ENCODE measurements around the gene CEACAM1. TPM values are rescaled to one million over a fixed set of nuclear protein-coding genes. Genes with fewer than 3 reads are reported as not detected.
"Not testable (repeated sequence)": the region's sequence is repeated elsewhere in the genome, so short reads cannot be mapped to it uniquely, and the experiment has no call there.

CEACAM1 gene
- total and polyA plus RNA-seq, 3 donors from 2014 or later, result 6.8 to 13.7 (median 12.7) TPM

DNA sequence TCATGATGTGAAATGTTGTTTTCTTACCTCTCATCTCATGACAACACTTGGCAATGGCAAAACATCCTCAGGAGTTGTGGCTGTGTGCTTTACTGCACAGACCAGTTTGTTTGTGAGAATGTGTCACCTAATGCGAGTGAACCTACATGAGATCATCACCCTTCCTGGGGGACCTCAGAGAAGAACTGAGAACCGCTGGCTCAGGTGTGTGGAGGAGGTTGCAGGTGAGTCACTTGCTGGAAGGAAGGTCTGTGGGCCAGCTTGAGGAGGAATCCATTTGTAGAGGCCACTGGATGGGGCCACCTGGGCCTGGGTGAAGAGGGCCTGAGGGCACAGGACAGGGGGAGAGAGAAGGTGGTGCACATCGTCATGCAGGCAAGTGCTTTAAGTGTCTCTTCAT is 3.0 kb upstream of the CEACAM1 start:
- Histone ChIP-seq H3K4me1 (peaks cover 10% of the 10 kb centered on the region), H3K27ac (no peak overlapping the region), H3K27me3 (no peaks in the 10 kb centered on the region), H3K4me3 (no peak overlapping the region), H3K36me3 (ENCODE audit: low read depth, missing control alignments) (no peaks in the 10 kb centered on the region), H3K9me3 (no peaks in the 10 kb centered on the region)
- DNase-seq, result no peak
- WGBS, 2 donors, result 74 to 92% methylated on average over 3 of the region's 3 CpGs
- TF ChIP-seq, protein P1, sequence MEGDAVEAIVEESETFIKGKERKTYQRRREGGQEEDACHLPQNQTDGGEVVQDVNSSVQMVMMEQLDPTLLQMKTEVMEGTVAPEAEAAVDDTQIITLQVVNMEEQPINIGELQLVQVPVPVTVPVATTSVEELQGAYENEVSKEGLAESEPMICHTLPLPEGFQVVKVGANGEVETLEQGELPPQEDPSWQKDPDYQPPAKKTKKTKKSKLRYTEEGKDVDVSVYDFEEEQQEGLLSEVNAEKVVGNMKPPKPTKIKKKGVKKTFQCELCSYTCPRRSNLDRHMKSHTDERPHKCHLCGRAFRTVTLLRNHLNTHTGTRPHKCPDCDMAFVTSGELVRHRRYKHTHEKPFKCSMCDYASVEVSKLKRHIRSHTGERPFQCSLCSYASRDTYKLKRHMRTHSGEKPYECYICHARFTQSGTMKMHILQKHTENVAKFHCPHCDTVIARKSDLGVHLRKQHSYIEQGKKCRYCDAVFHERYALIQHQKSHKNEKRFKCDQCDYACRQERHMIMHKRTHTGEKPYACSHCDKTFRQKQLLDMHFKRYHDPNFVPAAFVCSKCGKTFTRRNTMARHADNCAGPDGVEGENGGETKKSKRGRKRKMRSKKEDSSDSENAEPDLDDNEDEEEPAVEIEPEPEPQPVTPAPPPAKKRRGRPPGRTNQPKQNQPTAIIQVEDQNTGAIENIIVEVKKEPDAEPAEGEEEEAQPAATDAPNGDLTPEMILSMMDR (IDR thresholded peaks at IDR 0.05), result no peak
- TF ChIP-seq POLR2A (IDR thresholded peaks at IDR 0.05), result no peak
- intact Hi-C loops (cut with DNase I; ENCODE audit: low total_unique reads), result no loop called here

DNA sequence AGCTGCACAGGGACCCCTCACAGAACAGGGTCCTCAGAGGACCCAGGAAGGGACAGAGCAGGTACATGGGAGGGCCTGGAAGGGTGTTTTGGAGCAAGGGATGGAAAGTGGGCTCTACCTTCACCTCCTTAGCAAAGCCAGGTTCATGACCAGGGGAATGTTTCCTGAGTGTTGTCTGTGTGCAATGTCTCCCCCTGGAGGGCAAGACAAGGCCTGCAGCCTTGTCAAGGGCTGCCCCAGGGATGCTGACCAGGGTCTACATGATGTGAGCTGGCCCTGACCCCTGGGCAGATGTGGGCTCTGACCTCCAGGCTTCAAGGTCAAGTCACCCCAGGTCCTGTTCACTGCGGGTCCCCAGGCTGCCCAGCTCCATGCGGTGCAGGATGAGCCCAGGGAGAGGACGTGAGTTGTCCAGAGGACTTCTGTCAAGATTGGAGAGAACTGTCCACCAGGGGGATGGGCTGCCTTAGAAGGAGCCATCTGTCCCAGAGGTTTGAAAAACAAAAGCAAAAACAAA is 1.0 kb upstream of the CEACAM1 start:
- H3K27ac ChIP-seq, result no peak overlapping the region
- H3K4me3 ChIP-seq, result no peak overlapping the region
- H3K4me1 ChIP-seq, result peaks cover 10% of the 10 kb centered on the region
- H3K36me3 ChIP-seq (ENCODE audit: low read depth, missing control alignments), result no peaks in the 10 kb centered on the region
- TF ChIP-seq, protein P1 (IDR thresholded peaks at IDR 0.05), result peak; percentile 68 to 74 (median 68)
- TF ChIP-seq POLR2A (IDR thresholded peaks at IDR 0.05), result no peak
- 73 to 83% methylated on average over 1 to 3 of the region's 3 CpGs for WGBS, 2 donors
- DNase-seq, result peak; percentile 75
- no peaks in the 10 kb centered on the region for H3K27me3 ChIP-seq
- no peaks in the 10 kb centered on the region for H3K9me3 ChIP-seq
- intact Hi-C loops (cut with DNase I; ENCODE audit: low total_unique reads), result no loop called here

DNA sequence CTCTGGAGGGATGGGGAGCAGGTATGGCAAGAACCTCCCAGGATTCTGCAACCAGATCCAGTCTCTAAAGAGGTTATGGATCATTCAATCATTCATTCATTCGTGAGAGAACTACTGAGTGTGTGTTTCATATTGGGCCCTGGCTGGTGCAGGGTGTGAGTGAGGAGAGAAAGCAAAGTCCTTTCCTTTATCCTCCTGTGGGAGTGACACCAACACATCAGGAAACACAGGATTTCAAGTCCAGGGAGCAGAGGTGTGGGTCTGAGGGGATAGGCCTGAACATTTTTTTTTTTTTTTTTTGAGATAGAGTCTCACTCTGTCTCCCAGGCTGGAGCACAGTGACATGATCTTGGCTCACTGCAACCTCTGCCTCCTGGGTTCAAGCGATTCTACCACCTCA is 3.3 kb downstream of the CEACAM1 start:
- Histone ChIP-seq H3K4me3 (no peak overlapping the region), H3K4me1 (peaks cover 10% of the 10 kb centered on the region), H3K36me3 (ENCODE audit: low read depth, missing control alignments) (no peaks in the 10 kb centered on the region), H3K27ac (no peak overlapping the region), H3K27me3 (no peaks in the 10 kb centered on the region), H3K9me3 (no peaks in the 10 kb centered on the region)
- no peak for DNase-seq
- WGBS, 2 donors, result 93 to 97% methylated on average over 2 of the region's 2 CpGs
- no peak for TF ChIP-seq POLR2A (IDR thresholded peaks at IDR 0.05)
- TF ChIP-seq, protein P1 (IDR thresholded peaks at IDR 0.05), result no peak
- intact Hi-C loops (cut with DNase I; ENCODE audit: low total_unique reads), result no loop called here

DNA sequence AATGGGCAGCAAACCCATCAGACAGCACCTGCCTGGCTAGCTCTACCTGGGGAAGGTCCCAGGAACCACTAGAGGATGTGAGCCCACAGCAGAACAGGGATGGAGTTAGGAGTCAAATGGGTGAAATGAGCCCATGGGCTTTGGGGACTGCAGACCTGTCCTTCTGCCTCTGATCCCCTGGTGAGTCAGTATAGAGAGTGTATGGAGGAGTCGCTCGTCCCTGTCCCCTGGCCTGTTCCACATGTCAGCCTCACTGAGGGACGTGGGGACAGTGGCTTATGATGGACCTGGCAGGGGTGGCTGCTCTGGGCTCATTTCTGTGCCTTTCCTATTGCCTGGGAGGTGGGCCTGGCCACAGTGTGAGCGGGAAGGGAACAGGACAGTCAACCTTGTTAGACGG is 4.0 kb downstream of the CEACAM1 start:
- Histone ChIP-seq H3K27ac (no peak overlapping the region), H3K4me3 (no peak overlapping the region), H3K9me3 (no peaks in the 10 kb centered on the region), H3K27me3 (no peaks in the 10 kb centered on the region), H3K4me1 (peaks cover 10% of the 10 kb centered on the region), H3K36me3 (ENCODE audit: low read depth, missing control alignments) (no peaks in the 10 kb centered on the region)
- TF ChIP-seq, protein P1 (IDR thresholded peaks at IDR 0.05), result no peak
- no peak for TF ChIP-seq POLR2A (IDR thresholded peaks at IDR 0.05)
- DNase-seq, result no peak
- intact Hi-C loops (cut with DNase I; ENCODE audit: low total_unique reads), result no loop called here
- 90 to 91% methylated on average over 5 of the region's 5 CpGs for WGBS, 2 donors

DNA sequence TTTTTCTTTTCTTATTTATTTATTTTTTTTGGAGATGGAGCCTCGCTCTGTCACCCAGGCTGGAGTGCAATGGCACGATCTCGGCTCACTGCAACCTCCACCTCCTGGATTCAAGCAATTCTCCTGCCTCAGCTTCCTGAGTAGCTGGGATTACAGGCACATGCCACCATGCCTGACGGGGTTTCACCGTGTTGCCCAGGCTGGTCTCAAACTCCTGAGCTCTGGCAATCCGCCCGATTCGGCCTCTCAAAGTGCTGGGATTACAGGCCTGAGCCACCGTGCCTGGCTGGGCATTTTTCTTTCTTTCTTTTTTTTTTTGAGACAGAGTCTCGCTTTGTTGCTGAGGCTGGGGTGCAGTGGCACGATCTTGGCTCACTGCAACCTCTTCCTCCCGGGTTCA is 6.0 kb downstream of the CEACAM1 start:
- H3K4me1 ChIP-seq; H3K27me3 ChIP-seq; DNase-seq; intact Hi-C loops (cut with DNase I; ENCODE audit: low total_unique reads); H3K4me3 ChIP-seq; H3K36me3 ChIP-seq (ENCODE audit: low read depth, missing control alignments); H3K9me3 ChIP-seq; H3K27ac ChIP-seq: not testable (repeated sequence)
- WGBS, 2 donors, result 90% methylated on average over 12 of the region's 12 CpGs
